Gastroesophageal sphincter (tissue), 3 donors: ENCODE data around the gene STMN1.

Experiments used
- CTCF ChIP-seq, 4 experiments: fragments of 200-600 bp in 2 of 4; fragments of 450-650 bp in 2 of 4; sonication (generic) in 1 of 4; IDR thresholded peaks; one replicate each; pipeline ENCODE4 v1.5.1; 2017 to 2019; ENCODE audit warnings: antibody characterized with exemption in 4 of 4, mild to moderate bottlenecking in 2 of 4, moderate library complexity in 2 of 4
- POLR2AphosphoS5 ChIP-seq: sonication (generic); formaldehyde crosslinking; IDR thresholded peaks from one replicate; pipeline ENCODE4 v1.6.1; 2017; ENCODE audit warnings: antibody characterized with exemption

GRCh38 chr1:25933479-25934365, 27.5 kb upstream of the STMN1 start:
- no peak for TF ChIP-seq POLR2AphosphoS5
- TF ChIP-seq CTCF (IDR thresholded peaks at IDR 0.05) = no peak
